Endothelial cell (in vitro differentiated cells): Measurements from ENCODE around the gene PYGM. TPM values are rescaled to one million over a fixed set of nuclear protein-coding genes. Genes with fewer than 3 reads are reported as not detected.

Source experiments
- DNase-seq: peaks from one replicate; pipeline ENCODE4 v3.0.0; 2021; ENCODE audit warnings: low spot score
- H3K27ac Mint-ChIP-seq: one replicate; pipeline ENCODE4 v1.8.0; 2021; ENCODE audit warnings: mixed read lengths, inconsistent platforms; ENCODE audit not compliant: unreplicated experiment
- H3K27me3 Mint-ChIP-seq: one replicate; pipeline ENCODE4 v1.8.0; 2021; ENCODE audit warnings: mild to moderate bottlenecking, moderate library complexity, mixed read lengths, inconsistent platforms; ENCODE audit not compliant: unreplicated experiment
- H3K36me3 Mint-ChIP-seq: one replicate; pipeline ENCODE4 v1.8.0; 2021; ENCODE audit warnings: mild to moderate bottlenecking, low read depth, mixed read lengths, inconsistent platforms; ENCODE audit not compliant: unreplicated experiment
- H3K4me1 Mint-ChIP-seq: one replicate; pipeline ENCODE4 v1.8.0; 2021; ENCODE audit warnings: mild to moderate bottlenecking, mixed read lengths, inconsistent platforms; ENCODE audit not compliant: unreplicated experiment
- H3K4me3 Mint-ChIP-seq: one replicate; pipeline ENCODE4 v1.8.0; 2021; ENCODE audit warnings: mild to moderate bottlenecking, mixed read lengths, inconsistent platforms; ENCODE audit not compliant: unreplicated experiment
- H3K9me3 Mint-ChIP-seq: one replicate; pipeline ENCODE4 v1.8.0; 2021; ENCODE audit warnings: mixed read lengths, inconsistent platforms; ENCODE audit not compliant: unreplicated experiment
- CTCF ChIP-seq: fragments of 200-600 bp; sonication (generic); IDR thresholded peaks from one replicate; pipeline ENCODE4 v1.5.0; 2021; ENCODE audit warnings: antibody characterized with exemption; ENCODE audit not compliant: unreplicated experiment
- total RNA-seq: library from RNA; stranded (reverse); fragmentation: NEBNext Ultra II Directional; extraction: Animal tissue kit (Norgen Biotek cat#: 25700); gene quantifications from one replicate; pipeline ENCODE4 v1.2.1, GENCODE V29; 2021; ENCODE audit not compliant: unreplicated experiment

PYGM gene
- total RNA-seq, 1 donor from 2014 or later = 0.26 TPM

- Mint-ChIP-seq H3K4me1 (peaks cover 45% of the 10 kb centered on the region), H3K36me3 (peaks cover 13% of the 10 kb centered on the region), H3K9me3 (no peaks in the 10 kb centered on the region), H3K27me3 (peaks cover 21% of the 10 kb centered on the region), H3K4me3 (no peak overlapping the region), H3K27ac (peak overlapping the region; percentile 87)
- no peak for TF ChIP-seq CTCF
- DNase-seq = no peak
Measured at GRCh38 chr11:64726867-64727530, 32.8 kb downstream of the PYGM start.

GRCh38 chr11:64726211-64726641 lies 33.5 kb downstream of the PYGM start:
- peaks cover 5% of the 10 kb centered on the region for H3K36me3 Mint-ChIP-seq
- DNase-seq = peak; percentile 45
- H3K4me3 Mint-ChIP-seq = no peak overlapping the region
- TF ChIP-seq CTCF = no peak
- H3K4me1 Mint-ChIP-seq = peaks cover 45% of the 10 kb centered on the region
- H3K9me3 Mint-ChIP-seq = no peaks in the 10 kb centered on the region
- peak overlapping the region; percentile 87 for H3K27ac Mint-ChIP-seq
- H3K27me3 Mint-ChIP-seq = peaks cover 22% of the 10 kb centered on the region

- Mint-ChIP-seq H3K9me3 (no peaks in the 10 kb centered on the region), H3K36me3 (peaks cover 5% of the 10 kb centered on the region), H3K27me3 (peaks cover 23% of the 10 kb centered on the region), H3K4me3 (peak overlapping the region; percentile 69), H3K4me1 (peaks cover 42% of the 10 kb centered on the region), H3K27ac (peak overlapping the region; percentile 84)
- no peak for DNase-seq
- no peak for TF ChIP-seq CTCF
Measured at GRCh38 chr11:64724863-64725532, 34.8 kb downstream of the PYGM start.

- Mint-ChIP-seq H3K4me3 (peak overlapping the region; percentile 84), H3K9me3 (no peaks in the 10 kb centered on the region), H3K4me1 (peaks cover 38% of the 10 kb centered on the region), H3K27ac (peak overlapping the region; percentile 84), H3K36me3 (peaks cover 5% of the 10 kb centered on the region), H3K27me3 (peaks cover 24% of the 10 kb centered on the region)
- TF ChIP-seq CTCF = no peak
- DNase-seq = no peak
Measured at GRCh38 chr11:64723907-64724862, 35.6 kb downstream of the PYGM start.
